NCI-H226 (cell line): Measurements from ENCODE around the gene BAG3.
"Not testable (repeated sequence)": the region's sequence is repeated elsewhere in the genome, so short reads cannot be mapped to it uniquely, and the experiment has no call there.

ENCODE experiments used
- DNase-seq: peaks from one replicate; pipeline ENCODE4 v3.0.0-alpha.2; 2015

Gene BAG3

GRCh38 chr10:119640875-119641526, 10.2 kb upstream of the BAG3 start:
- DNase-seq: no peak

GRCh38 chr10:119642556-119643111, 8.5 kb upstream of the BAG3 start:
- DNase-seq: no peak

DNA sequence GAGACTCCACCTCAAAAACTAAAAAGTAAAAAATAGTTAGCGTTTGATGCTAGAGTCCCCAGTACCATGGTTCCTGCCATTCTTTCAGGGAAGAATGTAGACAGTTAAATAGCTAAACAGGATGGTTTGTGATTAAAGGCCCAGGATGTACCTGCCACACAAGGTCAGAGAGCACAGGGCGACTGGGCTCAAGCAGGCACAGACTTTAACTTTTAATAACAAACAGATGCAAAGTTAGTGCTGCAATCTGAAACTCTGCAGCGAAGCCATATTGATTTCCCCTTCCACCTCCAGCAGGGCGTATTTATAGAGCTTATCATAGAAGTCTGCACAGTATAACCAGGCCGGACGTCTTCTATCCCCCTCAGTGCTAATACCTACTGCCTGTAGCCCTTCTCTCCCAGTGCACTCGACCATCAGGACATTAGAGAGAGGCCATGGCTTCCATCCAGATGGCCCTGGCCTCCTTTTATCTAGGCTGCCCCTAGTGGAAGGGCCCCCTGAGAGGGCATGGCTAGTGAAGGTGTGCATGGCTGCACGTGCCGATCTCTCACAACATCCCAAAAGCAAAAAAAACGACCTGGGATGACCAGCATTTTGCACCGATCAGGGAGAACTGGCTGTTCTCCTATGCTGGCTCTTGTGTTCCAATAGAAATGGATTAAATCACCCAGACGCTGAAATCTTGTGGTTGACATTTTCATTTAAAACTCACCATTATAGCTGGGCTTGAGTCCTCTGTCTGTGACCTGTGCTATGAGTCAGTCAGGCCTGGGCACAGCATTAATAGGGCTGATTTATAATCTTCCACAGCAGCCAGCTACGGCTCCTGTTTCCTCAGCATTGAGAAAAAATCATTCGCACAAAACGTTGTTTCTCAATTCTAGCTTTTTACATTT, 7.6 kb upstream of the BAG3 start:
- DNase-seq: no peak

GRCh38 chr10:119644205-119644814, 6.9 kb upstream of the BAG3 start:
- no peak for DNase-seq

GRCh38 chr10:119644994-119645393, 6.2 kb upstream of the BAG3 start:
- DNase-seq: no peak

- DNase-seq: no peak
These were observed 1.1 kb upstream of the BAG3 start for GRCh38 chr10:119650062-119650461.

GRCh38 chr10:119651514-119652360, 557 bp downstream of the BAG3 start:
- no peak for DNase-seq

DNA sequence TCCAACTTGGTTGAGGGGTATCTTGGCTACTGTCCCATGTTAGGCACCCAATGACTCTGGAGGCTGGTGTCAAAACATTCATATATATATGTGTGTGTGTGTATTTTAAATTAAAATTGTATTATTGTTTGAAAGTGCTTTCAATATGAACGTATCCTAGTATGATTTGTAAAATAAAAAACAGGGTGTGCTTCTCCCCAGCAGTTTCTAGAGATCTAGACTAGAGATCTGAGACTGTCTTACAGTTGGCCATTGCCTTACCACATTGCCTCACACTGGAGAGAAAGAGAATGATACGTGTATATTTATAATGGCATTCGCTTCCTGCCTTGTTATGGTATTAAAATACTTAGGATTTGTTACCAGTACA, 1.2 kb downstream of the BAG3 start:
- peak; percentile 19 for DNase-seq

GRCh38 chr10:119653209-119653608, 2.0 kb downstream of the BAG3 start:
- DNase-seq: no peak

DNA sequence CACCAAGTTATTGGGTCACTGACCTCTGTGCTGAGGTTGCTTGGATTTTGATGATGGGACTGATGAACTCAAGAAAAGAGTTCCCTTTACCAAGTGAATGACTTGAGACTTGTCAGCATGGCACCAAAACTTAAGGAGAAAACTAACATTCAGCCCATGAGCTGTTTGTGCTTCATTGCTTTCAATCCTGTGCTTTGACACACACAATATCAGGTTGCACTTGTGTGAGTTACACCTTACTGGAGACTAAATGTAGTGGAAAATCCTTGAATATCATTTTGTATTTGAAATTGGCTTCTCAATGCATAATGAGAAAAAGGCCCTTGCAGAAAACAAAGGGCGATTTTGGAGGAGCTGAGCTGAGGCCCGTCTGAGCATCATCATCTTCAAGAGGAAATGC, 2.7 kb downstream of the BAG3 start:
- DNase-seq: no peak

- peak; percentile 40 for DNase-seq
These were observed 3.4 kb downstream of the BAG3 start for GRCh38 chr10:119654540-119654939.

GRCh38 chr10:119655566-119656001, 4.4 kb downstream of the BAG3 start:
- DNase-seq: no peak

GRCh38 chr10:119656760-119657159, 5.6 kb downstream of the BAG3 start:
- DNase-seq: no peak

DNA sequence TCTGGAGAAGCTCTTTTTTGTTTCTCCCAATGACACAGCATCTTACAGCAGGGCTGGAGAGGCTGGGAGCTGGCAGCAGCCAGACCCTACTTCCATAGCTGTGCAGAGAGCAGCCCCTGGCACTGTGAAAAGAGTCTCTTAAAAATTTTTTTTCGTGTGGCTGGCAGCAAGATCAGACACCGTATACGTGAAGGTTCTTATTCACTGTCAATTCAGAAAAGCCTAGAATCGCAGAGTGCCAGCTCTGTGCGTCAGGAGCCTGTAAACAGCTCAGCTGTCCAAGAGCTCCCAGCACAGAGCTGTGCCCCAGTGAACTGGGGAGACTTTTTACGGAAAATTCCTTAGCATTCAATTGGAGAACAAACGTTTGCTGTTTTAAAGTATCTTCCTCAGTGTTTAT, 6.5 kb downstream of the BAG3 start:
- no peak for DNase-seq

- DNase-seq: peak; percentile 77
These were observed 7.1 kb downstream of the BAG3 start for GRCh38 chr10:119658274-119658673.

DNA sequence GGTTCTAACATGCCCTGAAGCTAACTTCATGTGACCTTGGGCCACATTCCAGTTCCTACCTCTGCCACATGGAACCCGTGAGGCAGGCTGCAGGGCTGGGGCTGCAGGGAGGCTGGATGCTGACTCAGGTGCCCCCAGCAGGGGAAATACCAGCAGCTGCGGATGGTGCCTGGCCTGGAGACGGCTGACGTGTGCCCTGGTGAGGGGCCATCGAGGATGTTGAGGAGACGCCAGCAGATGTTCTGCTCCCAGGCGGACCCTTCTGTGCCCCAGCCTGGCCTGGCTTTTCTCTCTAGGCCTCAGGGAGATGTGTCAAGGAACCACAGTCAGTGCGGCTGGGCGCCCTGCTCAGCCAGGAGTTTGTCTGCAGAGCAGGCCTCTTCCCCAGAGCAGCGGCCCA, 8.8 kb downstream of the BAG3 start:
- no peak for DNase-seq

DNA sequence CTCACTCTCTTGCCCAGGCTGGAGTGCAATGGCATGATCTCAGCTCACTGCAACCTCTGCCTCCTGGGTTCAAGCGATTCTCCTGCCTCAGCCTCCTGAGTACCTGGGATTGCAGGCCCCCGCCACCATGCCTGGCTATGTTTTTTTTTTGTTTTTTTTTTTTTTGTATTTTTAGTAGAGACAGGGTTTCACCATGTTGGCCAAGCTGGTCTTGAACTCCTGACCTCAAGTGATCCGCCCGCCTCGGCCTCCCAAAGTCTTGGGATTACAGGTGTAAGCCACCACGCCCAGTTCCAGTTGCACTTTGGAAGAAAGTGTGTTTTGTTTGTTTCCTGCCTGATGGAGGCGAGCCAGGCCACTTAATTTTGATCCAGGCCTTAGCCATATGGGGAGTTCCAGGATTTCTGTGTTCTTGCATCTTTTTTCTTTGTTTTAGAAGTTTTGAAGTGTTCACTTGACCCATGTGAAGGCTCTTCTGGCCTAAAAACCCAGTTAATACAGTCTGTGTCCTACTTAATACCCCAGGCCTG, 11.0 kb downstream of the BAG3 start:
- not testable (repeated sequence) for DNase-seq

GRCh38 chr10:119663866-119664698, 12.9 kb downstream of the BAG3 start:
- DNase-seq: no peak

DNA sequence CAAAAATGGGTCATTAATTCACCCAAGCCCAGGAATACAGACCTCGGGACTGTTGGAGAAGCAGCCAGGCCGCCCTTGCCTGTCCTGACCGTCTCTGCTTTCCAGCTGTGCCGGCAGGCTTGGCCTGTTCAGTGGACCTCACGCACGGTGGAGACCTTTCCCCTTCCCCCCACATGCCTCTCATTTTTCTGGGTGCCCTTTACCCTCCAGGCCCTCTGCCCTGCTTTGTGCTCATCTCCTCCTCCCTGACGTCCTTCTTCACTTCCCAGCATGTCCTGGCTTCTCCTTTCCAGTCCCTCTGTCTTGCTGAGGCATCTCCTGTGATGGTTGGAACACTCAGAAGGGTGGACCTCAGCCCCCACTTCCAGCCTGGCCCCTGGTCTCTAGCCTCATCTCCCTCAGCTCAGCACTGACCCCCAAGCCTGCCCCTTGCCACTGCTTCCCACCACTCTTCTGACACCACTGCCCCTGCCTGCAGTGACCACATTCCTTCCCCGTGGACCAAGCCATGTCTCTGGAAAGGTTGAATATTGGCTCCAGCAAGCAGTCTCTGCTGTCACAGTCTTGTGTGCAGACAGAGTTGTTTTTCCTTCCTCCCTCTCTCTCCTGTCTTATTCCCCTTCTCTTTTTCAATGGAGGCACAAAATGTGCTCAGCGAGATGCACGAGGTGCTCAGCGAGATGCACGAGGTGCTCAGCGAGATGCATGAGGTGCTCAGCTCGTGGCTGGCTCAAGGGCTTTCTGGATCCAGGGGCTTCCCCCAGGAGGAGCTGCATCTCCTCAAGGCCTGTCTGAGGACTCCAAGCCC, 14.9 kb downstream of the BAG3 start:
- DNase-seq: no peak

DNA sequence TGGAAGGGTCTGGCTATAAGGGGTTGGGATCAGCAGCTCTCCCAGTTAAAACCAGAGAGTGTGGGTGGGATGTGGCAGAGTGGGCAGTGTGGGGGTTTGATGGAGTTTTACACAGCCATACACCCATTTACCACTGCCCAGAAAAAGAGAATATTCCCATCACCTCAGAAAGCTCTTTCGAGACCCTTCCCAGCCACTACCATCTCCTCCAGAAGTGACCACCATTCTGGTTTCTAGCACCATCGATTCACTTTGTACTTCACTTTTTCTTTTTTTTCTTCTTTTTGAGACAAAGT, 15.5 kb downstream of the BAG3 start:
- DNase-seq: no peak
